HG03558 (cell line): ENCODE data around the gene CDON.
"Not testable (repeated sequence)": the region's sequence is repeated elsewhere in the genome, so short reads cannot be mapped to it uniquely, and the experiment has no call there.

ENCODE experiments used
- ATAC-seq: cut with Tn5 transposase; IDR thresholded peaks from one replicate; pipeline ENCODE4 v1.9.1; 2021; ENCODE audit warnings: moderate number of reproducible peaks; ENCODE audit not compliant: unreplicated experiment; ENCODE audit errors: extremely low read depth

The CDON gene

DNA sequence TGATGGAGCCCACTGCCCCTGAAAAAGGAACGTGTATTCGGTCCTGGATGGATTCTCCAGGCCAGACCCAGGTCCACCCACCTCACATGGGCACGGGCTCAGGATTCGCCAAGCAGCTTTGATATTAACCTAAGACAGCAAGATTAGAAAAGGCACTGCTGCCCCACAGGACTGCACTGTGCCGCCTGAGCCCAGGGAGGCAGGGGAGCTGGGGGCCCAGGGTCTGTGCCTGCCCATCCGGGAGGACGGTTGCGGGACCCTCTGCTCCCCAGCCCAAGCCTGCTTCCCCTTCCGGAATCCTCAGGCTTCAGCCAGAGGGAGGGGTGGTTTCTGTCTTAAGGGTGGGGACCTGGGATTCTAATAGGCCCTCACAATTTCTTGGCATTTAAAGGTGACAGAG, 130.4 kb downstream of the CDON start:
- ATAC-seq: no peak

DNA sequence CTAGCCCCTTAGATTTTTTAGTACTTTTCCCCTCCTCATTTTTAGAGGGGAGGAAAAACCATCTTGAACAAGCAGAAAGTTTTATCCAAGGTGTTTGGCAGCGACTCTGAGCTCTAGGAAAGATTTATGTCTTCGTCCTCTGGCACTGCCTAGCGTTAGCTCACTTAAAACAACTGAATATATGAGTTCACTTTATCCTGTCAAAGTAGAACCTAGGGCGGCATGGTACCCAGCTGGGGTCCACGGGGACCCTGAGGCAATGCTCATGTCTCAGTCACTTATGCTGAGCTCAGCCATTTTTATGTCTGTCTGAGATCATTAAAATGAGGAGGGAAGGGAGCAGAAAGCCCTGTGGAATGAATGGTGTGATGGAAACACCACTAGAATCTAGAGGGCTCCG, 131.0 kb downstream of the CDON start:
- ATAC-seq: no peak

DNA sequence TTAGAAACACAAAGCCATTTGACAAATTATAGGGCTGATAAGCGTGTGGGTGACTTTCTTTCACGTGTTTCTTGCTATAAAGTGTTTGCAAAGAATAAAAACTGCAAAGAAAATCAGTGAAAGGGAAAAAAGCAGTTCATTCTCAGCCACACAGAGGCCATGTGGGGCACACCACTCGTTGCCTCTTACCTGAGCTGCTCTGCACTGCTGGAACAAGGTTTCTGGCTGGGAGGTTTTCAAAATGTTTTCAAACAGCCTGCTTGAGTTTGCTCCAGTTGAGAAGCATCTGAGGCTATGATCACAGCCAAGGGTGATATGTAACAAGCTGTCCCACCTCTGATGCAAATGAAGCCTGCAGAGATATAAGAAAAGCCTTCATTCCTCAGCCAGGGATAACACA, 131.6 kb downstream of the CDON start:
- ATAC-seq: no peak

GRCh38 chr11:125930076-125930450, 132.6 kb downstream of the CDON start:
- no peak for ATAC-seq

DNA sequence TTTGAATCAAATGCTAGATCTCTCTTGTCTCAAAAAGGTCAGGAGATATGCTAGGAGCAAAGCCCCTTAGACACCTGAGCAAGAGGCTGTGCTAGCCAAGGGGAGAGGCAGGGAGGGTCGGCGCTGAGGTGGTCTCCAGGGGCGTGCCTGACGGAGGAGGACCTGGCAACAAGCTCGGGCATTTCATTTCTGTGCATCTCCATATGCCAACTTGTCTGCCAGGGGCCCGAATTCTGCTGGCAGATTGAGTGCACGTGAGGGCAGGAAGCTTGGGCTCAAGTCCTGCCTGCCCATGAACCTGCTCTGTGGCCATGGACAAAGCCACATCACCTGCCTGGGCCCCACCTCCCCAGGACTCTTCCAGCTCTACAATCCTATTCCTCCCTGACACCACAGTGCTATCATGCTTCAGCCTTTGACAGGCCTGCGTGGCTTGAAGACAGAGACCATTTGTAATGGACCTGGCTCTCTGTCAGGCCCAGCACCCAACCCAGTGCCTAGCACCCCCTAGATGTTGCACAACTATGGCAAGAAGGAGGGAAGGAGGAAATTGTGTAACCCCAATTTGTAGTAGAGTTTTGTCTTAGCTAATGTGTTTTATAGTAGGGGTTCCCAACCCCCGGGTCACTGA, 133.1 kb downstream of the CDON start:
- ATAC-seq: no peak

DNA sequence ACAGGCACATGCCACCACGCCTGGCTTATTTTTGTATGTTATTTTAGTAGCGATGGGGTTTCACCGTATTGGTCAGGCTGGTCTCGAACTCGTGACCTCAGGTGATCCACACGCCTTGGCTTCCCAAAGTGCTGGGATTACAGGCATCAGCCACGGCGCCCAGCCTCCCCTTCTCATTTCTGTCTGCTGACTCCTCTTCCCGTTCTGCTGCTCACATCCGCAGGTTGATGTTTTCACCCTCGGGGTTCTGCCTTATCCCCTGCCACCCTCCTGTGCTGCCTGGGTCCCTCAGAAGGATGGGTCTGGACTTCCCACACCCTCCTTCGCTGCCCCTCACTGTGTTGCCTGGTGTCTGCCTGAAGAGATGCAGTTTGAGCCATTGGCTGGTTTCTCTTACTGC, 136.0 kb downstream of the CDON start:
- ATAC-seq: no peak

GRCh38 chr11:125925804-125926203, 136.9 kb downstream of the CDON start:
- no peak for ATAC-seq

- no peak for ATAC-seq
These were observed 137.4 kb downstream of the CDON start for GRCh38 chr11:125925247-125925740.

DNA sequence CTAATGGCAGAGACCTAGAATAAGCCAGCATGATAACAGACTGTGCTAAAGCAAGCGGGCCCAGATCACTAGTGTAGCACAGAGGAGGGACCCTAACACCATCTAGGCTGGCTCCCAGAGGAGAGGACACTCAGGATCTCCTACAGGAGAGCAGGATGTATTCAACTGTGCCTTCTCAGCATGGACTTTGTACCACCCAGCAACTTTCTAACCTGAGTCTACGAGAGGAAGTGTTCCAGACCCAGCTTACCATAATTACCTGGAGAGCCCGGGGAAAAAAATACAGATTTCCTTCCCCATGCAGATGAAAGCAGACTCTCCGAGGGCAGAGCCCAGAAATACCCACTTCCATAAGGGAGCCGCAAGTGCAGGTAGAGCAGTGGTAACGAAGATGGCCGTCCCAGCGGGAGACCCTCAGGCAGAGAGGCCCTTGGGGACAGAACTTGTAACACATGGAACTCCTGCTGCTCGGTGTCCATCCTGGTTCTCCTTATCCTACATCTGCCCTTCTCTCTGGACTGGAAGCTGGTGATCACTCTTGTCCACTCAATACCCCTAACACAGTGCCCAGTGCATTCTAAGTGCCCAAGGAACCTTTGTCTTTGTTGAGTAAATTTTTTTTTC, 138.2 kb downstream of the CDON start:
- no peak for ATAC-seq

- ATAC-seq: no peak
These were observed 139.0 kb downstream of the CDON start for GRCh38 chr11:125923633-125924032.

DNA sequence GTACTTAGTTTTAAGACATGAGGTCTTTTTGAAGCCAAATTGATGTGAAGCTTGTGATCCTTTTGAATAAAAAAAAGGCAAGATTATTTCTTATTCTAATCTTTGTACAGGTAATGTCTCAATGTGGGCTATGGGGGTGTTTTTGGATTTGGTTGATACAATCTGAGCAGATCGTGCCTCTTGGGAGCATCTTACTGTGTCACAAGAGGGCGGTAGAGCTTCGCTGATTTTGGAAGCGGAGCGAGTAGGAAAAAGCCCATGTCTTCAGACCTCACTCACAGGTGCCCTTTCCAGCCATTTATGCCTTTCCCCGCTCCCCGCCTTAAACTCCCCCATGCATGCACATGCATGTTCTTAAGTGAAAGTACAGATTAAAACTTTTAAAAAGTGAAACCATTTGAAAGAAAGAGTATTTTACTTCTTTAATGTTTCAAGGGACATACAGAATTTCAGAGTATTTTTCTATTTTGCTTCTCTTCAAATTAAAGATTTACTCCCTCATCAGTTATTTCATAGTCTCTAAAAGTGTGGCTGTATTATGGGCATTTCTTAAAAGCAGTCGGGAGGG, 139.6 kb downstream of the CDON start:
- ATAC-seq: no peak

- no peak for ATAC-seq
These were observed 140.5 kb downstream of the CDON start for GRCh38 chr11:125922156-125922555.

- no peak for ATAC-seq
These were observed 141.6 kb downstream of the CDON start for GRCh38 chr11:125921042-125921441.

GRCh38 chr11:125918140-125918840, 144.4 kb downstream of the CDON start:
- no peak for ATAC-seq

GRCh38 chr11:125916683-125917347, 145.9 kb downstream of the CDON start:
- ATAC-seq: no peak

- not testable (repeated sequence) for ATAC-seq
These were observed 148.1 kb downstream of the CDON start for GRCh38 chr11:125914601-125915000.

- no peak for ATAC-seq
These were observed 152.3 kb downstream of the CDON start for GRCh38 chr11:125910226-125910849.
